LHCN-M2 (cell line): Measurements from ENCODE around the gene SARS2. TPM values are rescaled to one million over a fixed set of nuclear protein-coding genes. Genes with fewer than 3 reads are reported as not detected.
"Not testable (repeated sequence)": the region's sequence is repeated elsewhere in the genome, so short reads cannot be mapped to it uniquely, and the experiment has no call there.

ENCODE experiments used
- DNase-seq: peaks from one replicate; pipeline ENCODE4 v3.0.0-alpha.2; 2012; ENCODE audit warnings: low read depth
- total RNA-seq: library from RNA; depleted of rRNA; stranded (reverse); fragments of >200 nt; gene quantifications from 2 replicates; pipeline ENCODE4 v1.2.3, GENCODE V29; 2014

The SARS2 gene
- total RNA-seq, 1 experiment from 2014 or later: 35.9 TPM

DNA sequence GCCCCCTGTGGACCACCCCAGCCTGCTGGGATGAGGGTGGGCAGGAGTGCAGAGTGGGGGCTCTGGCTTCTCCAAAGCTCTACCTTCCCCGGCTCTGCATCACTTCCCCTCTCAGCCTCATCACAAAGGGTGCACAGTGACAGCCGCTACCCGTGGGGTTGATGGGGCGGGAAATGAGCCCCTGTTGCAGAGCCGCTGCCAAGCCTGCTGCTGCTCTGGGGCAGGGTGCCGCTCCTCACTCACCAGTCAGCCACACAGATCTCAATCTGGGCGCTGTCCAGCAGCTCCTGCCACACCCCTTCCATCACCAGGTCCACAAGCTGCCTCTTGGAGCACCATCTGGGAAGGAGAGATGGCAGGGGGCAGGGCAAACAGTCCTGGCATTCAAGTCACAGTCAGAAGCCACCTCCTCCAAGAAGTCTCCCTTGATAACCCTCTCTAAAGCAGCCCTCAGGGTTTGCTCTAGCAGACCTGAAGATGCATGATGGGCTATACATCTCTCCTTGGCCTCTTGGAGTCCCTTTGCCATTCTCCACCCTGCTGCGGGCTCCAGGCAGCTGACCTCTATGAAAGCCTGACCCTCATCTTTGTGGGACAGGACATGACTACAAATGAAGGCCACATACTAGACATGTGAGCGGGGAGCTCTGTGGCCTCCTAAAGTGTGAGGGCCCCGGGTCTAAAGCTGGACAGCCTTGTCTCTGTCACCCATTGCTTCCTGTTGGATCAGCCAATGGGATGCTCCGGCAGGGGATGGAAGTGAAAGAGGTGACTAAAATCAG is 15.9 kb upstream of the SARS2 start:
- no peak for DNase-seq

GRCh38 chr19:38945562-38946228 is 15.1 kb upstream of the SARS2 start:
- no peak for DNase-seq

DNA sequence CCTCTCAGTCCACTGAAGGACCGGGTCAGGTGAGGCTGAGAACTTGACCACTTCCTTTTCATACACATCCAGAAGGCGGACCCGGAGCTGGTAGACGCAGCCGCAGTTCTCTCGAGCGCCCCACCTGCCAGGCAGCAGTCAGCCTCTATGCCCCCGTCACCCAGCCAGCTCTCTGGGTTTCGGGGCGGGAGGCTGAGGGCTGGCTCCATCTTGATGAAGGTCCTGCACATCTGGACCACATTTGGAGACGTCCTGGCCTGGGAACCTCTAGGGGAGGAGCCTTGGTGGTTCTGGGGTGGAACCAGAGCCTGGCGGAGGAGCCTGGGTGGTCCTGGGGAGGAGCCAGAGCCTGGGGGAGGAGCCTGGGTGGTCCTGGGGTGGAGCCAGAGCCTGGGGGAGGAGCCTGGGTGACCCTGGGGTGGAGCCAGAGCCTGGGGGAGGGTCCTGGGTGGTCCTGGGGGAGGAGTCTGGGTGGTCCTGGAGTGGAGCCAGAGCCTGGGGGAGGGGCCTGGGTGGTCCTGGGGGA is 14.5 kb upstream of the SARS2 start:
- DNase-seq: peak; percentile 7

GRCh38 chr19:38942471-38943181 is 12.1 kb upstream of the SARS2 start:
- DNase-seq: no peak

DNA sequence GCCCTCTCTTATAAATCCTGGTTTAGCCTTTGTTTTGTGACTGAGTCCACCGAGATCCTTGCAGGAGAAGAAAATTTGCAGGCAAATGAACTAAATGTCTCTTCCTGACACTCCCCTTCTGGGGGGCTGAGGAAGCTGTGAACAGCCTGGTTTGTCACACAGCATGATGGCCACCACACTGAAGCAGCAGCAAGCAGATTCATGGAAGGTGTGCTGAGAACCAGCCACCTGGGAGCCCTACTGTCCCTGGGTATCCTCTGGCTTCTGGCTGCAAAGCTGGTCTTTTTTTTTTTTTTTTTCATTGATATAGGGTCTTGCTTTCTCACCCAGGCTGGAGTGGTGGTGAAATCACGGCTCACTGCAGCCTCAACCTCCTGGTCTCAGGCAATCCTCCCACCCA is 11.4 kb upstream of the SARS2 start:
- no peak for DNase-seq

GRCh38 chr19:38941466-38941865 is 10.9 kb upstream of the SARS2 start:
- DNase-seq: not testable (repeated sequence)

DNA sequence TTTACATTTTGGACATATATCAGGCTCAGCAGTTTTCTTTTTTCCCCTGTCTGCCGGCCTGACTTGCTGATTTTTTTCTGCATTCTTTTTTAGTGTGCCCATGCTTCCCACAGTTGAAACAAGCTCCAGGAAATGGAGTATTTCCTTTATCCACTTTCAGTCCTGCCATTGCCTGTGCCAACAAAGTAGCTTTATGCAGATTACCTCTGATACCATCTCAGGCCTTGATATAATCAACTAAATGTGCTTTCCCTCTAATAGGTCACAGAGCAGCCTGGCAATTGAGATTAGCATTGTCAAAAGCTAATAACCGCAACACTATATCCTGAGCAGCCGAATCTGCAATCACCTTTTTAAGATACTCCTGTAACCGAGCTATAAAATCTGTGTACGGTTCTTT is 9.4 kb upstream of the SARS2 start:
- DNase-seq: no peak

- DNase-seq: no peak
Observed at GRCh38 chr19:38933544-38933943, 3.0 kb upstream of the SARS2 start.

GRCh38 chr19:38932425-38933179 is 2.0 kb upstream of the SARS2 start:
- DNase-seq: peak; percentile 48

DNA sequence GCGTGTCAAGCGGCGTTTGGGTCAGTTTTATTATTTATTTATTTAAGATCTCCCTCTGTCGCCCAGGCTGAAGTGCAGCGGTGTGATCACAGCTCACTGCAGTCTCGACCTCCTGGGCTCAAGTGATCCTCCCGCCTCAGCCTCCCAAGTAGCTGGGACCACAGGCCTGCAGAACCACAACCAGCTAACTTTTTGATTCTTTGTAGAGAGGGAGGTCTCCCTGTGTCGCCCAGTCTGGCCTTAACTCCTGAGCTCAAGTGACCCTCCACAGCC is 894 bp upstream of the SARS2 start:
- DNase-seq: no peak

DNA sequence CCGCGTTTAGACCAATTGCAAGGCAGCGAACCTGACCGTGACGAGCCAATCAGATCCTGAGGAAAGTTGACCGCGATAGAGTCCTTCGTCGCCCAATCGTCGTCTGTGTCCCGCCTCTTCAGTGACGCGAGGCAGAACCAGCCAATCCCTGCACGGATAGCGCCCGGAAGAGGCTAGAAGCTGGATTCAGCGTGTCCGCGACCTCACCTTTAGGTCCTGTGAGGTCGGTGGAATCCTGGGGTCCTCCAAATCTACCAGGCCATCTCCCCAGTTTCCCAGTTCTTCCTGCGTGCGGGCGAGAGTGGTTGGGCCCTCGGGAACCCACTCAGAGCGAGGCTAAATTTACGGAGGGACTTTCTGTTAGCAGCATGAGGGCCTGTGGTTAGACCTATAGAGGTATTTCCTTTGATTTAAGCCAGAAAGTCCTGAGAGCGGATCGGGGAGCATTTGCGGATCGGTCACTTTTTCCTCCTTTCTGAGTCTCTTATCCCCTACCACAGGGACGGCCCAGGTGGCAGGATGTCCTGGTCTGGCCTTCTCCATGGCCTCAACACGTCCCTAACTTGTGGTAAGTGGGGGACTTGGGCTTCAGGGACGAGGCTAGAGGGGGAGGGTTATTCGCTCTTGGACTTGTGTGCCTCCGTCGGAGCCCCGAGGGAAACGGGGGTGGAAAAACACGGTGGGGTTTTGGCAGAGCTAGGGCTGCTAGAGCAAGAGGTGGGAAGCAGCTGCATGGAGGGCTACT is 385 bp upstream of the SARS2 start, which contains the start of gene MRPS12:
MRPS12 (plus strand) TSS at position 169 of the 745 bp plus-strand sequence; CDS start at position 520, 351 bp downstream.
- DNase-seq: peak; percentile 98

DNA sequence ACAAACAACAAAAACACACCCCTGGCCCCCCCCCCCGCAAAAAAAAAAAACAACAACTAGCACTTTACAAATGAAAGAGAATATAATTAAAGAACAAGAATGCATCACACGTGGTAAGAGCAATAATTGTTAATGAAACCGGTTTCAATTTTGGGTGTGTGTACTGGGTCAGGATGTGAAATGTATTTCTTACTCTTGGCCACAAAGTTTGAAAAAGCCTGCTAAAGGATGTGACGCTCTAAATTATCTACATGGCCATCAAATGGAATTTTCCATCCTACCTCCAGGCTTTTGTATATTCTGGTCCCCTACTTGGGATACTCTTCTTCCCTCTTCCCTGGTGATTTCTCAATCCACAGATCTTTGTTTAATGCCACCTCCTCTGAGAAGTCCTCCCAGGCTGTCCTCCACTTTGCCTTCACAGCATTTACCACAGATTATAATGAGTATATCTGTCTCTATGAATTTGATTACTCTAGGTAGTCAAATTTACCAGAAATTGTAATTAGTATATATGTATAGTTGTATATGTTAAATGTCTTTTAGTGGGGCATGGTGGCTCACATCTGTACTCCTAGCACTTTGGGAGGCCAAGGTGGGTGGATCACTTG is 2.1 kb downstream of the SARS2 start:
- no peak for DNase-seq

- DNase-seq: no peak
Observed at GRCh38 chr19:38924388-38924787, 6.2 kb downstream of the SARS2 start.

DNA sequence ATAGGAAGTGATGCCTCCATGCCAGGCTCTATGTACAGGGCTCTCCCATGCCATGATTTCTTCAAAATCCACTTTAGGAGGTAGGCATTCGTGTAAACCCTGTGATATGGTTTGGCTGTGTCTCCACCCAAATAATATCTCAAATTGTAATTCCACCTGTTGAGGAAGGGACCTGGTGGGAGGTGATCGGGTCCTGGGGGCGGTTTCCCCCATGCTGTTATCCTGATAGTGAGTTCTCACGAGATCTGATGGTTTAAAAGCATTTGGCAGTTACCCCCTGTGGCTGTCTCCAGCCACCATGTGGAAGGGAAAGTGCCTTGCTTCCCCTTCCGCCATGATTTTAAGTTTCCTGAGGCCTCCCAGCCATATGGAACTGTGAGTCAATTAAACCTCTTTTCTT is 8.1 kb downstream of the SARS2 start:
- no peak for DNase-seq

GRCh38 chr19:38921420-38922274 is 8.9 kb downstream of the SARS2 start:
- DNase-seq: no peak

DNA sequence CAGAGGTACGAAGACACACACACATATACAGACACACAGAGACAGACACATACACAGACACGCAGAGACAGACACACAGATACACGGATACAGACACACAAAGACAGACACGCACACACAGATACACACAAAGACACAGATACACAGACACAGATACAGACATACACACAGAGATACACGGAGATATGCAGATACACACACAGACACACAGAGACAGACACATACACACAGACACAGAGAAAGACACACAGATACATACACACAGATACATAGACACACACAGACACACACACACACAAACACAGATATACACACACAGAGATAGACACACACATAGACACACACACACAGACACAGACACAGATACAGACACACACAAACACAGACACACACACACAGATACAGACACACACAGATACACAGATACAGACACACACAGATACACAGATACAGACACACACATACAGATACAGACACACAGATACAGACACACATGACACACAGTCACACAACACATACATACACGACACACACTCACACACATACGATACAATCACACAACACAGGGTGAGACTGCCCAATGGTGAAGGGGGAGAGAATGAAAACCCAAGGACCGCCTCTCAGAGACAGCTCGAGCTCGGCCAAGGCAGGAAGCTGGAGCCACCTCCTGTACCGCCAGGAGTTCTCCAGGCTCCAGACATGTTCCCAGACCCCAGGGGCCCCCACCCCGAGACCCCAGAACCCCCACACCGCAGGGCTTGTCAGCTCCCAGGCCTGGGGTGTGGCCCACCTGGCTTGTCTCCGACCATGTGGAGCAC is 9.8 kb downstream of the SARS2 start:
- DNase-seq: no peak

- peak; percentile 21 for DNase-seq
Observed at GRCh38 chr19:38919837-38920601, 10.5 kb downstream of the SARS2 start.

GRCh38 chr19:38918526-38918925 is 12.0 kb downstream of the SARS2 start:
- no peak for DNase-seq
